Fibroblast of mammary gland (primary cell): ENCODE results near the gene DAP.

Experiments used
- DNase-seq: peaks from one replicate; pipeline ENCODE4 v3.0.0-alpha.2; 2010; ENCODE audit warnings: low read depth
- H3K4me3 ChIP-seq: 2 replicates; pipeline ENCODE4 v1.5.1; 2011; ENCODE audit warnings: low read depth, mild to moderate bottlenecking, low read length, moderate library complexity; ENCODE audit not compliant: control insufficient read depth
- TF ChIP-seq, protein P1 (sequence below): conservative IDR thresholded peaks from 2 replicates; pipeline ENCODE4 v1.5.1; 2011; ENCODE audit warnings: low read depth, low read length, inconsistent platforms; ENCODE audit not compliant: control insufficient read depth, insufficient read depth

The DAP gene

DNA sequence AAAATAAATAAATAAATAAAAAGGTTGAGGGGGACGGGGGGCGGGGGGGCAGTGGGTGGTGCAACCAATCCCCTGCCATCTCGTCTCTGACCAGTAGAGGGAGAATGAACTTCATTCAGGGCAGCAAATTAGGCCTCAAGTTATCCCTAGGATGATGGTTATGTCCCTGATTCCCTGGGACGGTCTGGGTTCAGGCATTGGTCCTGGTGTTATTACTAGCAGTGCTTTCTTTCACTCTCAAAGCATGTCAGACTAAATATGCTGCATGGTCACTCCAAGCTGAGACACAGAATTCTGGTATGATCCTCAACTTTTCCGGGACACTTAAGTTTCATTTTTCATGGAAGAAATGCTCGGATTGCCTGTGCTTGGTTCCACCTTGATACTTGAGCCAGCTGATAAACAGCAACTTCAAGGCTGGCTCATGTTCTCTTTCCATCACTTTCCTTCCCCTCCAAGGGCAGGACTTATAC, 59.4 kb downstream of the DAP start:
- no peak overlapping the region for H3K4me3 ChIP-seq
- TF ChIP-seq, protein P1, sequence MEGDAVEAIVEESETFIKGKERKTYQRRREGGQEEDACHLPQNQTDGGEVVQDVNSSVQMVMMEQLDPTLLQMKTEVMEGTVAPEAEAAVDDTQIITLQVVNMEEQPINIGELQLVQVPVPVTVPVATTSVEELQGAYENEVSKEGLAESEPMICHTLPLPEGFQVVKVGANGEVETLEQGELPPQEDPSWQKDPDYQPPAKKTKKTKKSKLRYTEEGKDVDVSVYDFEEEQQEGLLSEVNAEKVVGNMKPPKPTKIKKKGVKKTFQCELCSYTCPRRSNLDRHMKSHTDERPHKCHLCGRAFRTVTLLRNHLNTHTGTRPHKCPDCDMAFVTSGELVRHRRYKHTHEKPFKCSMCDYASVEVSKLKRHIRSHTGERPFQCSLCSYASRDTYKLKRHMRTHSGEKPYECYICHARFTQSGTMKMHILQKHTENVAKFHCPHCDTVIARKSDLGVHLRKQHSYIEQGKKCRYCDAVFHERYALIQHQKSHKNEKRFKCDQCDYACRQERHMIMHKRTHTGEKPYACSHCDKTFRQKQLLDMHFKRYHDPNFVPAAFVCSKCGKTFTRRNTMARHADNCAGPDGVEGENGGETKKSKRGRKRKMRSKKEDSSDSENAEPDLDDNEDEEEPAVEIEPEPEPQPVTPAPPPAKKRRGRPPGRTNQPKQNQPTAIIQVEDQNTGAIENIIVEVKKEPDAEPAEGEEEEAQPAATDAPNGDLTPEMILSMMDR = peak; percentile 58
- DNase-seq = peak; percentile 70

GRCh38 chr5:10700516-10700915, 60.5 kb downstream of the DAP start:
- TF ChIP-seq, protein P1 = no peak
- H3K4me3 ChIP-seq = no peak overlapping the region
- DNase-seq = no peak

DNA sequence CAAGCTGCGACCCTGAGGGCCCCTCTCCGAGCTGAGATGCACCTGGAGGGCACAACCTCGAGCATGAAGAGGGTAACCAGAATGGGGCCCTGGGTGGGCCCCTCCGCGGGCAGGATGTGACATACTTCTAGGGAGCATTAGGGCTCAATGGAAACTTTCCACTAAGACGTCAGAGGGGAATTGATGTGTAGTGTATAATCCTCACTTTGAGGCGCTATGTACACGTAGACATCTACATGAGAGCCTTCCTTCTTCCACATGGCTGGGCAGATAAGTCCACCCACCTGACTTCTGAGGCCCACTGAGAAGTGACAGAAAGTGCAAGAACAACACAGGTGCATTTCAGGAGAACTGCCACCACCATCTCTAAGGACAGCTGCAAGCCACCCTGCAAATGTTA, 61.0 kb downstream of the DAP start:
- DNase-seq = no peak
- H3K4me3 ChIP-seq = no peak overlapping the region
- TF ChIP-seq, protein P1 = no peak

DNA sequence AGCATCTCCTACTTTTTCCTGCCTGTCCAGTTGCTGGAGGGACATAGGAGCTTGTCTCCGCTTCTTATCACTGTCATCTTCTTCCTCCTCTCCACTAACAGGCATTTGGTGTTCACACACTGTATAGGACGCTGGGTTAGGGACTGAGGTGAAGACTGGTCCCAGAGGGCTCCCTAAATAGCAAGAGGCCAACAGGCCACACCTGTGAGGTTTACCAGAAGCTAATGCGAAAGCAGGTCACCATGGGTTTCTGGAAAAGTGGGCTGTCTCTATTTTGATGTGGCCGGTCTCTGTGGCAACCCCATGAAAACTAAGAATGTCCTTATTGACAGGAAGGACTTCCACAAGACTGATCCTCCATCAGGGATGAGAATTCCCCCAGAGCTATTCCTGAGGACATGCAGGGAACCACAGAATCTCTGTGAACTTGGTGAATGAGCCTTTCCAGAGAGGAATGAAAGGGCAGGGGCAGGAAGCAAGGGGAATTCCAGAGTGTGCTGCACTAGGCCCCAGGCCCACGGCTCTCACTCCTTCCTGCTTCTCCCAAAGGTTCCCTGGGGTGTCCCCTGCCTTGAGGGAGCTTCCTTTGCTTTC, 61.7 kb downstream of the DAP start:
- DNase-seq = no peak
- H3K4me3 ChIP-seq = no peak overlapping the region
- TF ChIP-seq, protein P1 = no peak

DNA sequence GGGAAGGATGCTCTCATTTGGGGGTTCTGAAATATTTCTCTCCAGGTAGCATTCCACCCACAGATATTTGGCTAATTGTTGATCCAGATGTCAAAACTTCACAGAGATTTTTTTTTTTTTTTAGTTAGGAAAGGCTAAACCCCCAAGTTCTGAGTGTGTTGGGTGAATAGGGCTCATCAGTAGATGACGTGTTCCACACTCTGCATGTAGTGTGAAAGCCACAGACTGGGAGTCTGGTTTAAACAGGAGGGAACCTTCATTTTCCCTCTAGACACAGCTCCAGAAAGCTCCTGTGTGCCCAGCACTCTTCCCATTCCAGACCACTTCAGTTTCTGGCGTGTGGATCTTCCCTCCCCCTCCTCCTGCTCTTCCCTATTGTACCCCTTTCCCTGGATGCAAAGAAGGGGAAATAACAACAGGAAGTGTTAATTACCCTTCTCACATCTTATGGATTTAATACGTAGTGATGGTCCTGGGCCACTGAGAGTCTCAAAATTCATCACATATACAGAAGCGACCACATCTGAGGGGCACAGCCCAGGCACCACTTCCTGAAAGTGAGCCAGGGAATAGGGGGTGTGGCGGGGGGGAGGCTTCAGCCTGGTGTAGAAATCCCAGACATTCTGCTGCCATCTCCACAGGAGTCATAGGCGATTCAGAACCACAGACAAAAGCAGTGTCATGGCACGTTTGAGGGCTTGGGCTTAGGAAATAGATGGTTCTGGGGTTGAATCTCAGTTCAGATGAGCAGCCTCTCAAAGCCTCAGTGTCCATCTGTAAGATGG, 65.1 kb downstream of the DAP start:
- TF ChIP-seq, protein P1 = no peak
- no peak overlapping the region for H3K4me3 ChIP-seq
- DNase-seq = peak; percentile 31

DNA sequence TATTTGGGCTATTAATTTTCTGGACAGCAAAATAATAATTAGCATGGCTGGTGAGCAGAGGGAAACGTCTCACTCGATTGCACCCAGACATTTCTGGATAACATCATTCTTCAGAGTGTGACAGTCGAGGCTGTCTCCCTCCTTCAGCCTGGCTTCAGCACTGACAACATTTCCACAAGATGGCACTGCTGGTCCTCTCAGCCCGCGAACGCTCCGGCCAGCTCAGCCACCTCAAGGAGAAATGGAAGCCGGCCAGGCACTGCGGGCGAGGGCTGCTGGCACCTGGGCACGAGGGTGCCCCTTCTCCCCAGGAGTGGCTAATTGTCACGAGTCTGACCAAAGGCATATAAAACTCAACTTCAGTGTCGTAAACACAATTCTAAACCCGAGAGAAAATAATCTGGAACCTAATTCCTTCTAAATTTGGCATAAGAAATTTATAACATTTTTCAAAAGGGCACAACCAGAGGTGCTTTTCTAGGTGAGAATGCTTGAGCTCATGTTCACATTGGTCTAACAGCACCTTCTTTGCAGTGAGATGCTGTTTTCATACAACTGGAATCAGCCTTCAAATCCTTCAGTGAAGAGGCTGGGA, 65.9 kb downstream of the DAP start:
- H3K4me3 ChIP-seq = no peak overlapping the region
- peak; percentile 69 for DNase-seq
- TF ChIP-seq, protein P1 = peak; percentile 80
